Peyer's patch (tissue), 4 donors: Measurements from ENCODE around the gene AKT3. TPM values are rescaled to one million over a fixed set of nuclear protein-coding genes. Genes with fewer than 3 reads are reported as not detected.

Experiments
- DNase-seq, 3 donors: peaks; one replicate each; pipeline ENCODE4 v3.0.0-alpha.2; 2017 to 2019
- H3K27ac ChIP-seq, 4 donors: fragments of 200-600 bp; sonication (generic); one replicate each; pipeline ENCODE4 v1.5.1; 2016 to 2019
- H3K27me3 ChIP-seq, 2 donors: fragments of 200-600 bp; sonication (generic); one replicate each; pipeline ENCODE4 v1.5.1; 2019
- H3K36me3 ChIP-seq, 3 donors: fragments of 200-600 bp; sonication (generic); one replicate each; pipeline ENCODE4 v1.5.1; 2016 to 2019
- H3K4me1 ChIP-seq, 4 donors: fragments of 200-600 bp; sonication (generic); one replicate each; pipeline ENCODE4 v1.5.1; 2016 to 2019
- H3K4me3 ChIP-seq, 4 donors: fragments of 200-600 bp; sonication (generic); 1 replicate in 3 of 4; 2 replicates in 1 of 4; pipeline ENCODE4 v1.5.1; 2016 to 2019; ENCODE audit warnings: mild to moderate bottlenecking in 1 of 4
- H3K9me3 ChIP-seq, 4 donors: fragments of 200-600 bp; sonication (generic); one replicate each; pipeline ENCODE4 v1.5.1; 2016 to 2019; ENCODE audit warnings: mild to moderate bottlenecking in 1 of 4
- POLR2A ChIP-seq, 2 donors: fragments of 450-650 bp; IDR thresholded peaks; one replicate each; pipeline ENCODE4 v1.5.1; 2017; ENCODE audit warnings: antibody characterized with exemption in 2 of 2, mild to moderate bottlenecking in 2 of 2, moderate library complexity in 2 of 2
- total RNA-seq, 4 donors: library from RNA; depleted of rRNA; stranded (reverse); fragments of >200 nt; gene quantifications; one replicate each; pipeline ENCODE4 v1.1.0, GENCODE V29; 2016
- TF ChIP-seq, protein P1 (sequence below), 6 experiments: fragments of 450-650 bp in 4 of 6; fragments of 200-600 bp in 2 of 6; sonication (generic) in 1 of 6; IDR thresholded peaks; one replicate each; pipeline ENCODE4 v1.5.1; 2017 to 2019; ENCODE audit warnings: antibody characterized with exemption in 6 of 6, mild to moderate bottlenecking in 3 of 6, moderate library complexity in 1 of 6

The AKT3 gene
- total RNA-seq, 4 donors from 2014 or later = 4.4 to 71.8 (median 15.2) TPM

DNA sequence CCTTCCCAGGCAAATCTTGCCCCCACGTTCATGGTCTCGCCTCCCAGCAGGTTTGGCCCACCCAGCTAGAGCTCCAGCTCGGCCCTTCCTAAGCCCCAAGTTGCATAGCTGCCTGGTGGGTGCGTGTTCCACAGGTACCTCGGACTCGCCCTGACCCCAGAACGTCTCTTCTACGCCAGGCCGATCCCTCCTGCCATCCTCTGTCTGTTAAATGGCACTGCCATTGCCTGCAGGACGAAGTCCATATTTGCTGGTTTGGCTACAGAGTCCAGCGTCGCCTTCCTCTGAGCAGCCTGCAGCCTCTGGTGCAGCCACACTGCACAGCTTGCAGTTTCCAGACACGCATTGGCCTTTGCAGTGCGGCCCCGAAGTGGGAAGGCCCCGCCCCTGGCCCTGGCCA is 366.1 kb downstream of the AKT3 start:
- no peaks in the 10 kb centered on the region for H3K36me3 ChIP-seq
- TF ChIP-seq, protein P1, sequence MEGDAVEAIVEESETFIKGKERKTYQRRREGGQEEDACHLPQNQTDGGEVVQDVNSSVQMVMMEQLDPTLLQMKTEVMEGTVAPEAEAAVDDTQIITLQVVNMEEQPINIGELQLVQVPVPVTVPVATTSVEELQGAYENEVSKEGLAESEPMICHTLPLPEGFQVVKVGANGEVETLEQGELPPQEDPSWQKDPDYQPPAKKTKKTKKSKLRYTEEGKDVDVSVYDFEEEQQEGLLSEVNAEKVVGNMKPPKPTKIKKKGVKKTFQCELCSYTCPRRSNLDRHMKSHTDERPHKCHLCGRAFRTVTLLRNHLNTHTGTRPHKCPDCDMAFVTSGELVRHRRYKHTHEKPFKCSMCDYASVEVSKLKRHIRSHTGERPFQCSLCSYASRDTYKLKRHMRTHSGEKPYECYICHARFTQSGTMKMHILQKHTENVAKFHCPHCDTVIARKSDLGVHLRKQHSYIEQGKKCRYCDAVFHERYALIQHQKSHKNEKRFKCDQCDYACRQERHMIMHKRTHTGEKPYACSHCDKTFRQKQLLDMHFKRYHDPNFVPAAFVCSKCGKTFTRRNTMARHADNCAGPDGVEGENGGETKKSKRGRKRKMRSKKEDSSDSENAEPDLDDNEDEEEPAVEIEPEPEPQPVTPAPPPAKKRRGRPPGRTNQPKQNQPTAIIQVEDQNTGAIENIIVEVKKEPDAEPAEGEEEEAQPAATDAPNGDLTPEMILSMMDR (IDR thresholded peaks at IDR 0.05) = no peak
- TF ChIP-seq POLR2A (IDR thresholded peaks at IDR 0.05) = no peak
- no peaks in the 10 kb centered on the region for H3K27me3 ChIP-seq
- peaks cover 0 to 13% (median 6%) of the 10 kb centered on the region in 4 donors for H3K4me1 ChIP-seq
- DNase-seq = no peak
- no peak overlapping the region for H3K27ac ChIP-seq
- H3K9me3 ChIP-seq = no peaks in the 10 kb centered on the region
- no peak overlapping the region for H3K4me3 ChIP-seq

DNA sequence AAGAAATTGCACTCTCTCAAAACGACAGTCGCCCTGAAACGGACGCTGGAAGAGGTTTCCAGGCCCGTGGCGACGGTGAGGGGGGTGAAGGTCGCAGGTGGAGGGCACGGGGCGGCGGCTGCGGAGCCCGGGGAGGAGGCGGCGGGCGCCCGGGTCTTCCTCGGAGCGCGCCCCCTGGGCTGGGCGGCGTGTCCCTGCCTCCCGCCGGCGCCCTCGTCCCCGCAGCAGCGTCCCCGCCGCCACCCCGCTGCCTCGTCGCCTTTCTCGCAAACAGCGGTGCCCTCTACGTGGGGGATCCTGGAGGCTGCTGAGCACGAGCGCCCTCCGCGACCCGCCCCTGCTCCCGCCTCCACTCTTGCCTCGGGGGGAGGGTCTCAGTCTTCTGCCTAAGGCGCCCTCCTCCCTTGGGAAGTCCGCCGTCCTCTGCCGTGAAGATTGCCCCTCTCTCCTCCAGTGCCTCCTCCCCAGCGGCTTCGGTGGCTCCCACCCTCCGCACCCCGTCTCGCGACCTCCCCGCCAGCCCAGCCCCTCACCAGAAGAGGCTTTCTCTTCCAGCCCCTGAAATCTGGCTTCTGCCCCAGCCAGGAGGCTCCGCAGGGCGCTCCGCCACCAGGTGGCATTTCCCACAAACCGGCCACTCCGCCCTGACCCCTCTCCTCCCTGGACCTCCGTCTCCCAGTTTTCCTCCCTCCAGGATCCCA is 366.8 kb downstream of the AKT3 start:
- TF ChIP-seq POLR2A (IDR thresholded peaks at IDR 0.05) = no peak
- Histone ChIP-seq H3K4me1 (peaks cover 0 to 13% (median 6%) of the 10 kb centered on the region in 4 donors), H3K36me3 (no peaks in the 10 kb centered on the region), H3K4me3 (peak overlapping the region; percentile 14 to 44 (median 38)), H3K27ac (no peak overlapping the region), H3K27me3 (no peaks in the 10 kb centered on the region), H3K9me3 (no peaks in the 10 kb centered on the region)
- no peak for DNase-seq

DNA sequence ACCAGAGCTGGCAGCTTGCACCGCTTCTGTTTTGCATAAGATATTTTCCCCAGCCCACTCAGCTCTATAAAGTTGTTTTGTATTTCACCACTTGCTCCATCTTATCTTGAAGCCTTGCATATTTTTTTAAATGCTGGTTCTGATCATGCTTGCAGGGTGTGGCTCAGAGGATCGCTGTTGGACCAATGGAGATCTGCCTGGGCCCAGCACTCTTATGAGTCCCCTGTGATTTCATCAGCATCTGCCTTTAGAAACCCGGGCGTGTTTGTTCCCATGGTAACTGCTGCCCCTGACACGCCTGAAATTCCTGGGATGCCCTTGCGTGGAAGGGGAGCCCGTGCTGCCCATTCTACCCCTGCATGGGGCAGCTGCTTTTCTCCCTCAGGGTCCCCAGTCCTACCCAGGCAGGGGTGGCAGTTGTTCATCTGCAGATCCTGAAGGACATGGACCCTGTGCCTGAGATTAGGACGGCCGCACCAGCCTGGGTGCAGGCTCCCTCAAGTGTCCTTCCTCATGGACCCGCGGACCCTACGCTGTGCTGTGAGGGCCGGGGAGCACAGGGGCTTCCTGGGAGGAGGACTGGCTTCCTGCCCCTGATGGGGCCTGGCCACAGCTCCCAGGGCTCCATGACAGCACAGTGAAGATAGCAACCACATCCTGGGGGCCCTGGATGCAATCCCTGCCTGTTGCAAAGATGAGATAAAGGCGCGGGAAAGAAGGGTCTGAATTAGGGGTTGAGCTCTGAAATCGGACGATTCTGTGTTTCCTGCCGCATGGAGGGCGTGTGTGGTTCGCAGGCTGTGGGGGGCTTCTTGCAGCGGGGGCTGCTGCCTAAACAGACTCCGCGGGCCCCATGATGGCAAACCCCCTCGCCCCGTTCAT is 367.7 kb downstream of the AKT3 start:
- Histone ChIP-seq H3K9me3 (no peaks in the 10 kb centered on the region), H3K4me1 (peaks cover 0 to 13% (median 6%) of the 10 kb centered on the region in 4 donors), H3K27ac (no peak overlapping the region), H3K27me3 (no peaks in the 10 kb centered on the region), H3K36me3 (no peaks in the 10 kb centered on the region), H3K4me3 (peak overlapping the region; percentile 14 to 44 (median 38))
- no peak for DNase-seq
- no peak for TF ChIP-seq POLR2A (IDR thresholded peaks at IDR 0.05)
- TF ChIP-seq, protein P1 (IDR thresholded peaks at IDR 0.05) = no peak

GRCh38 chr1:243481101-243481500 is 368.9 kb downstream of the AKT3 start:
- Histone ChIP-seq H3K36me3 (no peaks in the 10 kb centered on the region), H3K27me3 (no peaks in the 10 kb centered on the region)
- no peak for TF ChIP-seq POLR2A (IDR thresholded peaks at IDR 0.05)
- TF ChIP-seq, protein P1 (IDR thresholded peaks at IDR 0.05) = no peak

DNA sequence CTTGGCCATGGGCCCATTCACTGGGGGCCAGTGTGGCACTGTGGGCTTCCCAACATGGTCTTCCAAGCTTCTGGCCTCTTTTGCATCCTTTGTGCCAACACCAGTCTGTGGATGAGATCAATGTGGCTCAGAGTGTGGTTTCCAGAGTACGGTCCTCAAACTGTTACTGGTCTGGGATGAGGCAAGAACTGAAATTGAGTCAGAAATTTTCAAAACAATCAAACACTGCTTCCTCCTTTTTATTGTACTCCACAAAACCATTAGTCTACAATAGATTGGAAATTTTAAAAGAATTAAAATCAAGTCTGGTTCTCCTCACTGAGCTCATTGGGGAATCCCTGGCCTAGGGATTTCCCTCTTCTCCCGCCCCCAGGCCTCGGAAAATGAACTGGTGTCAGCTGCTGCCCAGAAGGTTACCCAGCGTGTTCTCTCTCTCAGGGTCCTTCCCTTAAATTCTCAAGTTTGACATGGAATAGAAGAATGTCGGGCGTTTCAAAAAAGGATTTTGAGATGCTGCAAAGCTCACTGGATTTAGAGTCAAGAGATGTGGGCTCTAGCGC is 372.2 kb downstream of the AKT3 start:
- DNase-seq = no peak
- Histone ChIP-seq H3K36me3 (no peaks in the 10 kb centered on the region), H3K9me3 (no peaks in the 10 kb centered on the region), H3K4me3 (no peak overlapping the region), H3K27me3 (no peaks in the 10 kb centered on the region), H3K4me1 (peaks cover 0 to 6% (median 3%) of the 10 kb centered on the region in 4 donors), H3K27ac (no peak overlapping the region)
- TF ChIP-seq, protein P1 (IDR thresholded peaks at IDR 0.05) = no peak
- TF ChIP-seq POLR2A (IDR thresholded peaks at IDR 0.05) = no peak

More at GRCh38 chr1:243481101-243481500, 368.9 kb downstream of the AKT3 start:
- Histone ChIP-seq H3K27ac (no peak overlapping the region), H3K4me1 (peaks cover 0 to 13% (median 6%) of the 10 kb centered on the region in 4 donors), H3K9me3 (no peaks in the 10 kb centered on the region), H3K4me3 (no peak overlapping the region)
- no peak for DNase-seq
